Activated naive CD4-positive, alpha-beta T cell treated with anti-CD3 and anti-CD28 coated beads, Interleukin-2, amount 50 U/mL, for 16 hours (primary cell): Measurements from ENCODE around the gene PLXDC2.

Experiments
- DNase-seq: peaks from one replicate; pipeline ENCODE4 v3.0.0-alpha.2; 2020

PLXDC2 gene

DNA sequence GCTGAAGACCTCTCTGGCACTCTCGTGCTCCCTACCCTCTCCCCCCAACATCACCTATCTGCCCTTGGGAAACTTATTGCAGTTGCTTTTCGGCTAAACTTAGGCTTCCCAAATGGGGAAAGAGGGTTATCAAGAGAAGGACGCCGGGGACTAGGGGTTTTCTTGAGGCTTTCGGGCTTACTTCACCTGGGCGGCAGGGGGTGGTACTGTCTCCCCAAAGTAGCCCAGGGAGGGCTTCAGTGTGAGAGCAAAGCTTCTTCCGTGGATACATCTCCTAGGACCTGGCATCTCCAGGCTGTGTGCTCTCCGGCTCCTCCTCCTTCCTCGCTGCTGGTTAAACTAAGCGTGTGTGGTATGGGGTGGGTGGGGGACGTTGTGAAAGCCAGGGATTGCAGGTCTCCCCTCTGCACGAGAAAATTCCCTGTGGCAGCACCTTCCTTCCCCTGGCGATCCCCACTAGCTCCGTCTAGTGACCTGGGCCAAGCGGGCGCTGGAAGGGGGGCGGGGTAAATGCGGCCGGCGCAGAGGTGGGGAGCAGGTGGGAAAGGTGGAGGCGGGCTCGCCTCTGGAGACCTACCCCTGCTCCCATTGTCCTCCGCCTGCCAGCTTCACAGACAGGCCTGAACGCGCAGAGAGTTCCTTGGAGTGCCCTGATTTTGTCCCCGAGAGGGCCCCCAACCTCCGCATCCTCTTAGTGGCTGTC lies 1.1 kb downstream of the PLXDC2 start:
- DNase-seq: no peak

DNA sequence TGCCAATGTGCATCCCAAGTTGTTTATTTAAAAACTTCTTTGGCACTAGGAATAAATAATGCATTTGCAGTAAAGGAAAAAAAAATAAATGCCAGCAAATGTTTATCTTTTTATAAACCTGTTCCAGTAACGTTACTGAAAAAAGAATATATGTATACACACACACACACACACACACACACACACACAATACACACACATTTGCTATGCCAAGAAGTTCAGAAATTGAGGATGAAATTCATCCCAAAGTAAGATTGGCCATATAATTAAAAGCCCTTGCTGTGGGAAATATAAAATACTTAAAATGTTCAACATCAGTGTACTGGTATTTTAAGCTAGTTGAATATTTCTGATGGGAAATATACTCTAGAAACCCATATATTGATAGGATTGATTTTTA lies 2.6 kb downstream of the PLXDC2 start:
- no peak for DNase-seq

DNA sequence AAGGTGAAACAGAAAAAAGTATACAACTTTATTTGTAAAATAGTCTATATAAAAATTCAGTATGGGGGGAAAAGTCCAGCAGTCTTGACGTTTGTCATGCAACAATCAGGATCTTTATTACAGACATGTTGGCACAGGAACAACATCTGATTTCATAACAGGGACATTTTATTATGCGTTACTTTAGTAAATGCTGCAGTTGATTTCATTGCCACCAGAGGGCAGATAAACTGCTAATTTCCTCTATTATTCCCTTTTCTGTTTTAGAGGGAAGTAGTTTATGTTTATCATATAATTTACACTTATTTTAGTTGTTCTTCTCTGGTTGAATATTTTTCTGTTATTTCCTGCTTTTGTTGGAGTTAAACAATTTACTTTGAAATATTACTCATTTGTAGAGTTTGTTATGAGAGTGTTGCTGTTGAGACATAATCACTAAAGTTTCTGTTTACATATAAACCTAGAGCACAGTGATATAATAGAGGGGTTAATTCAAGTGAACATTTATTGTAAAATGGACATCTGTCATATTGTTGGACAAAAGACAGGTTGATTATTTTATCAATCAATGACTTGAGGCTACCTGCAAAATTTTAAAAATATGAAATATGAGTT lies 3.3 kb downstream of the PLXDC2 start:
- DNase-seq: no peak

DNA sequence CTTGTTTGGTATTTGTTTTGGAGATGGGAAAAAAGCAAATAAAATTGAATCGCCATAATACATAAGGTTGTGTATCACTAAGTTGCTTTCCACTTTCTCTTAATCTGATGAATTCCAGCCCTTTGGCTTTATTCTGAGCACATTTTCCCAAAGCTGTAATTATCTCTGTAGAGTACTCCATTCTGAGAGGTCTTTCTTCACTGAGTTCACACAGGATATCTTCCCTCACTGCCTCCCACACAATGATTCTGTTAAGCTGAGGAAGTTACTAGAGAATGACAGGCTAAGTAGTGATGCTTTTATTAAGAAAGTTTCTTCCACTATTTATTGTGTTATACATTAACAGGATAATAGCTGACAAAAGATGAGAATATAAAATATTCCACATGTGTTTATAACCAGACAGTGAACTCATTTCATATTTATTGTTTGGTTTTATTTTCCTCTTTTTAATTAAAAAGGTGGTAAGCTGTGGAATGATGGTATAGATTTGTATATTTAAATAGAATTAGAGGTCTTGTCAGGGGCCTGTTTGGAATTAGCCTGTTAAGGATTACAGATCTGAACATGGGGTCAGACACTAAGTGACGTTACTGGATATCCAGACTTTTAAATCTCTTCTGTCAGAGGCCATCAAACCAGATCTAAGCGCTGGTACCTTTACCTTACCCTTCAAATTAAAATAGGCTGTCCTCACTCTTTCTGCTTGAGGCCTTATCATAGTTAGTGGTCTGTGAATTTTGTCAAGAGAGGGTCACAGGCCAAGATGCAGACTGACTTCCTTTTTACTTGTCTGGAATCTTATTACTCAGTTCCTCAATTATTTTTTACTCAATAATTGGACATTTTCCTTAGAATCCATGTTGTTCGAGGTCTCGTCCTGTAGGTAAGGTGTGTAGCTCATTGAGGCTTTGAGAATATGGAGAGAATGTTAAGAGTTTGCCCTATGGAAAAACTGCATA lies 8.4 kb downstream of the PLXDC2 start:
- no peak for DNase-seq

DNA sequence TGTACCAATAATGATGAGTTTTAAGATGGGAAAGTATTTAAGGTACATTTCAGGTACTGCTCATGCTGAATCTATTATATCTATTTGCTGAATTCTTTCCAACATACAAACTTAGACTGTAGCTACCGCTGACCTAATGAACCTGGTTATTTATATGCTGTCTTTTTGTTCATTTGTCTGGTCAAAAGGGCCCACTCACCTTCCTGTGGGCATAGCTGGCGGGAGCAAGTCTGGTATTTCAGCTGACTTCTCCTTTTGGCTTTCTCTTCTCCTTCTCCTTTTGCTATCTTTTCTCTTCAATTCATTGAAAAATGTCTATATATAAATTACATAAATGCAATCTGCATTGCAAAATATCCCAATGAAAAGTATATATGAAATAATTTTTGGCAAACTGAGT lies 9.5 kb downstream of the PLXDC2 start:
- DNase-seq: no peak

DNA sequence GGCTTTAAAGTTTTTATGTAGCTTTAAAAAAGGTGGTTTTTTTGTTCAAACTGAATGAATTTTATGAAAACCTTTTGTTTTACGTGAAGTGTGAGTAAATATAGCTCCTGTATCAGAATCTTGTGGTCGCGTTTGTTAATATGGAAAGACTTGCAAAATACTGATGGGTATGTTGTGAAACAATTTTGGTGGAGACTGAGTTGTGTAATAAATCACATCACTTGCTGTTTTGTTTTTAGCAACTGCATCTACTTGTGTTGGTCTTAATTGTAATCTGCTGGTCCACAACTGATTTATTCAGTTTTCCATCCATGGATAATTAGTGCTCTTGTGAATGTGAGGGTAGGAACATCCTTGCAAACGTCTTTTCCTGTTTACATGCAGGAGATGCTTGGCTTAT lies 10.5 kb downstream of the PLXDC2 start:
- no peak for DNase-seq

DNA sequence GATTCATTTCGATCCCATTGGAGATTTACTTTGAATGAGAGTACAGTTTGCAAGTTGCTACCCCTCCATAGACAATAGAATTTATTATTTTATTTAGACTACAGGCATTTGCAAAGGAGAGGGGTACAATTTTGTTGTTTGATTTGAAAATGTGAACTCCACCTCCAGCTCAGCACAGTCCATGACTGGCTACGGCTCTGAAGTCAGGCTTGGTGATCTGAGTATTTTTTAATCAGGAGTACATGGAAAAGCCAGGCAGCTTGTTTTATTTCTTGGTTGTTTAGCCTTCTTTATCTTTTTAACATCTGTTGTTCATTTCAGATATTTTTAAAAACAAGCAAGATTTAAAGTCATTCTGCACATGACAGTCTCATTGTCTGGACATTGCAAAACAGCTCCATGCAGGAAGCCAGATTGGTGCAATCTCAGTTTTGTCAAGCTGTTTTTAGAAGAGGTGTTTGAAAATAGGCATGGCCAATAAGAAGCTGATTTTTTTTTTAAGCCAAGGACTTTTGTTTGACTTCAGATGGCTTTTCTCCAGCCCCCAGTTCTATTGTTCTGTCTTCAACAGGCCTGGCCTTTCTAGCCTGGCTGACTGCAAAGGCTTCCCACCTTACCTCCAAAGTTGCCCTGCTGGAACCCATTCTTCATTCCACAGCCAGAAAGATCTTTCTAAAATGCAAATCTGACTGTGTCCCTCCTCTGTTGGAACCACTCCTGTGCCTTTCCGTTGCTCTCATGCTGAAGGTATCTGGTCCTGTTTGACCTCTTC lies 12.2 kb downstream of the PLXDC2 start:
- DNase-seq: no peak

DNA sequence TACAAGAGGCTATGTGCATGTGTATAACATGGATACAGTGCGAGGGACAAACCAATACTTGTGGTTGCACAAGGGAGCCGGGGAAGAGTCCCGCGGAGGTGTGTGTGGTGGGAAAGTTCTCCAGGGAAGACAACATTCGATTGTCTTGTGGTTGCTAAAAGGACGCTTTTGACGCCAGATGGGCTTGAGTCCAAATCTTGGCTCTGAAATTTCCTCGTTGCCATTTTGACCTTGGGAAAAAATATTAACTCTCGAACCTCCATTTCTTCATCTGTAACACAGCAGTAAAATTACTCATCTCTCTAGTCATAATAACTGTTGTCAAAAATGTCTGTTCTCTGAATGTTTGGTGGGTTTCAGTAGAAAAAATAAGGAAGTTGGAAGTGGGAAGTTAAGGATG lies 16.5 kb downstream of the PLXDC2 start:
- no peak for DNase-seq

DNA sequence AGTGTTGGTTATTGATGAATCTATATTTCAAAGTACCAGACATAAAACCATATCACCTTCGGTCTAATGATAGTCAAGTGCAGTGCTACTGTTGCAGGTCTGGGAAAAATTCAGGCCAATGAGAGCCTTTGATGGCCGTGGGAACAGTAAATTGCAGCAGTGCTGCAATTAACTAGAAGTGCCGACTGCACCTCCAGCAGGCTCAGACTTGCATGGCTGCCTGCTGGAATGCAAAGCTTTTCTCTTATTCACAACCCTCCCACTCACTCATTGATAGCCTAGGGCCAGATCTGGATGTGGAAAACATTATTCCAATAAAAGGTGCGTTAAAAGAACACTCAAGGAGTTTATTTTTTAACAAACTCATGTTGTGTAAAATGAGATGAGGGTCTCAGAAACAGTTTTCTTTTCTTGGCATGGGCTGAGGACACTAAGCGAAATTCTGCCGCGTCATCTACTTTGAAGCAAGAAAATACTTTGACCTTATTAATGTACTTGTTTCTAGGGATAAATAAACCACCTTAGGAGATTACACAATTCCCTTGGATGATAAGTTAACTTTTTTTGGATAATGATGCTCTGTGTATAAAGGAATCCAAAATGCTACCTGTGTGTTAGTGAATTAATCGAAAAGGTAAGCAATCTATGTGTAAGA lies 17.1 kb downstream of the PLXDC2 start:
- DNase-seq: no peak

DNA sequence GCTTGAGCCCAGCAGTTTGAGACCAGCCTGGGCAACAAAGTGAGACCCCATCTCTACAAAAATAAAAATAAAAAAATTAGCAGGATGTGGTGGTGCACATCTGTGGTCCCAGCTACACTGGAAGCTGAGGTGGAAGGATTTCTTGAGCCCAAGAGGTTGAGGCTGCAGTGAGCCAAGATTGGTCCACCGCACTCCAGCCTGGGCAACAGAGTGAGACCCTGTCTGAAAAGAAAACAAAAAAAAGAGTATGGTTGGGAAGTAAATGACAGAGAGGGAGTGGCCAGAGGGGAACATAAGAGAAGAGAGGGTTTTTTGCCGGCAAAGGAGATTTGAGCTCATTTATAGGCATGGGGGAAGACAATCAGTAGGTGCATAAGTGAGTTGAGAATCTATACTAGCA lies 19.7 kb downstream of the PLXDC2 start:
- DNase-seq: no peak

DNA sequence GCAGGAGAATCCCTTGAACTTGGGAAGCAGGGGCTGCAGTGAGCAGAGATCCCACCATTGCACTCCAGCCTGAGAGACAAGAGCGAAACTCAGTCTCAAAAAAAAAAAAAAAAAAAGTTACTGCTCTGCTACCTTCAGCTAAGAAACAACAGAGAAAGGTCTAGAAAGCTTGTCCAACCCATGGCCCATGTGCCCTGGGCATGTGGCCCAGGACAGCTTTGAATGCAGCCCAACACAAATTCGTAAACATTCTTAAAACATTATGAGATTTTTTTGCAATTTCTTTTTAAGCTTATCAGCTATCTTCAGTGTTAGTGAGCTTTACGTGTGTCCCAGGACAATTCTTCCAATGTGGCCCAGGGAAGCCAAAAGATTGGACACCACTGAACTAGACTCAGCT lies 22.9 kb downstream of the PLXDC2 start:
- no peak for DNase-seq

DNA sequence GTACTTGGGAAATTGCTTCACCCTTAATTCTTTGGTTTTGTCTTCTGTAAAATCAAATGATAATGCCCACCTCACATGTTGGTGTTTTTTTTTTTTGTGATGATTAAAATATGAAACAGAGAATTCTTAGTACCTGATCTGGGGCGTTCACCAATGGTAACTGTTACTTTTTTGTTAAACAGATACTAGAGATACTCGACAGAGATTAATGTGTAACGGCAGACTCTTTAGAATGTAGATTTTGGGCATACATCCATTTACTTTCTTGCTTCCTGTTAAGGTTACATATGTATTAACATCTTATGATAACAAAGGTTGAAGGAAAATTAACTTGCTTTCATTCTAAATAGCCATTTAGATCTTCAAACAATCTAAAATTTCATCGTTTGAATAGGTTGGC lies 23.3 kb downstream of the PLXDC2 start:
- DNase-seq: no peak

DNA sequence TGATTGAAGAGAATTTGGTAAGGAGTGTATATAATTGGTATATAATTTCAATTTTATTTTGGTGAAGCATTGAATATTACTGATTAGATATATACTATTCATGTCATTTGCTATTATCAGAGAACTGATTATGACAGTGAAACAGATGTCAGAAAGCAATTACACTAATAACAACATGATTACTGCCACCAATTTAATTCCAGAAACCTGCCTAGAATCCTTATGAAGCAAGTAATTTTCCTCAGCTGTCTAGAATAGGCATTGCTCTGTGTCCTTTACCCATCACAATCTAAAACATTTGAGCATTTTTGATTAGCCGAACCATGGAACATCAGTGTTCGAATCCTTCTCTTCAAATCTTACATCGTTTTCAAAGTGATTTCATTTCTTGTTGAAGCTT lies 24.5 kb downstream of the PLXDC2 start:
- no peak for DNase-seq

DNA sequence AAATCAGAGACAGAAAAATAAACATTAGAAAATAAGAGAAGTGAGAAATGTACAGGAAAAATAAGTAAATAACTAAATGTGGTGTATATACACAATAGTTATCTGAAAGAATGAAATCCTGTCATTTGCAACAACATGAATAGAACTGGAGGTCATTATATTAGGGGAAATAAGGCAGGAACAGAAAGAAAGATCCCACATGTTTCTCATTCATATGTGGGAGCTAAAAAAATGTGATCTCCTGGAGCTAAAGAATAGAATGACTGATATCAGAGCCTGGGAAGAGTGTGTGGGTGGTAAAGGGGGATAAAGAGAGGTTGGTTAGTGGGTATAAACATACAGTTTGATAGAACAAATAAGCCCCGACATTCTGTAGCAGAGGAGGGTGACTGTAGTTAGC lies 27.3 kb downstream of the PLXDC2 start:
- no peak for DNase-seq

DNA sequence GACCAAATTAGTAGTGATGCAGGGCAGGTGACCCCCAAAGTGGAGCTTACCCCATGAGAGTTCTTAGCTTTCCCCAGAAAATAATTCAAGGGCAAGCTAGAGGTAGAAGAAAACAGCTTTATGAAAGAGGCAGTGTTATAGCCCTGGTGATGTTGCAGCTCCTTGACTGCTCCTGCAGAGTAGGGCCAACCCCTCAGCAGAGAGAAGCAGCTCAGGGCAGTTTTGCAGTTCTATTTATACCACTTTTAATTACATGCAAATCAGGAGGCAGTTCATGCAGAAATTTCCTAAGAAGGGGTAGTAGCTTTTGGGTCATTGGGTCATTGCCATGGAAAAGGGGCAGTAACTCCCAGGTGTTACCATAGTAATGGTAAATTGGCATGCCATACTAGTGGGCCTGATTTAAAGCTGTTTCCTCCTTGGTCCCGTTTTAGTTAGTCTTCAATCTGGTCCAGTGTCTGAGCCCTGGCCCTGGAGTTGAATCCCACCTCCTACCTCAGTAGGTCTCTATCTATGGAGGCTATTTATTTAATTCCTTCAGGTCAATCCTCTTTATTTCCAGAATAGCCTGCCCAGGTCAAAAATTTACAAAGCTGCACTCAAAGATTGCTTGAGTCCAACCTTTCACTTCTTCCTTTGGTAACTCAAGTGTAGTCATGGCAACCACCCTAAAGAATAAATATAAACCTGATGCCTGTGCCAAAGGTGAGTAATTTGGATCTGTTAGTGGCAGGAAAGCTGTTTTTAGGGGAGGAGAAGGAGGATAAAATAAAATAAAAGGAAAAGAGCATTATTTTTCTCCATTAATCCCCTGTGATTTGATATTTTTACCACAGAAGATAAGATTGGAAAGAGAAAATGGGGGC lies 29.5 kb downstream of the PLXDC2 start:
- DNase-seq: no peak

DNA sequence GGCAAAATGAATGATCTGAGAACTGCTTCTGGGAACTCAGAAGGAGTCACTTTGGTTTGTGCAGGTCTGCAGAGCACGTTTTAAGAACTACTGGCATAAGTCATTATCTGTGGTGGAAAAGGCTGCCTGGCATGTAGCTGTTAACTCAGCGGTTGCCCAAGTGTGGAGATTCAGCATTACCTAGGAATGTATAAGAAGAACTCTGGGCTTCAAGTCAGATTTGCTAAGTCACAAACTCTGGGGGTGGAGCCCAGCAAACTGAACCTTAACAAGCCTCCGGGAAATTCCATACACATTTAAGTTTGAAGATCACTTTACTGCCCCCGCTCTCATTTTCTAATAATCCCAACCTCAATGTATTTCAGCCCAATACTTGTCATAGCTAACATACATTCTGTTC lies 31.1 kb downstream of the PLXDC2 start:
- no peak for DNase-seq

DNA sequence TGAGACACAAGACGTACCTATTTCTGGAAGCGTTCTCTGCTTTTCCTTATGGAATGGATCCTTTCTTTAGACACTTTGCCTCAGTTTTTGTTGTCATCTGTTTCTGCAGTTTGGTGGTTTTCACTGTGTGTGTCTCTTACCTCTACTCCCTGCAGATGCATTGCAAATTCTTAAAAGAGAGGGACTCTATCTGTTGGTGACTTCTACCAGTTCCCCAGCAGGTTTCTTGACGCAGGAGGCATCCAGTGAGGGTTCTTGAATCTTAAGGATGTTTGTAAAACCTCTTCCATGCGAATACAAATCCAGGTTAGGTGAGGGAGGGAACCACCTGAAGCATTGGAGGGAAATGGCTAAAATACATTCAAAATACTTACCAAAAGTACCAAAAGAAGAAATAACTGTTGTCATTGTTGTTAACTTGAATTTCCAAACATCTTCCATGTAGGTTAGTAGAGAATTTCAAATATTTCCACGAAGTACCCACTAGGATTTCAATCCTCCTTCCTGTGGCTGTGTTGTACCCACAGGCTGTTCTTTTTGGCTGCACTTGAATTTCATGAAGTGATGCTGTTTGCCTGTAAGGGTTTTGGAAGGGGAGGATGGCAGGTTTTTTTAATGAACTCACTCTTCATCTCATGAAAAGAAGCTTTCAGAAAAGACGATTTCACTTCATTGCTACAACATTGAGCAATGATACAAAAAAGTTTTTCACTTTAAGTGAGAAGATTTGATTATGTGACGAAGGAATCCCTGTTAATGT lies 32.2 kb downstream of the PLXDC2 start:
- DNase-seq: no peak

DNA sequence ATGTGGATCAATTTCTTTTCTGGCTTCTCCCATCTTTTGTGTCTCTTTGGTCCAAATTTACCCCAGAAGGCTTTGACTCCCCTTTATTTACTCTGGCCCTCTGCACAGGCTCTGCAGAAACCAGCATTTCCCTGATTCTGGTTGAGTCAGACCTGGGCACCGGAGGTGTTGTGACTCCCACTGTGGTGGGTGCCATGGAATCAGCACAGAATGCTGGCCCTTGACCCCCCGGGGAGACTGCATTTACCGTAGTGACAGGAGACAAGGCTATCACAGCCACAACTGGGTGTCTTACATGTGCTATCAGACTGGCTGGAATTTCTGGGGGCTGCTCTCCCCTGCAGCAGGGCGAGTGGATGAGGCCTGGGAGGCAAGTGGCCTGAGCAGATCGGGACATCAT lies 37.6 kb downstream of the PLXDC2 start:
- no peak for DNase-seq

DNA sequence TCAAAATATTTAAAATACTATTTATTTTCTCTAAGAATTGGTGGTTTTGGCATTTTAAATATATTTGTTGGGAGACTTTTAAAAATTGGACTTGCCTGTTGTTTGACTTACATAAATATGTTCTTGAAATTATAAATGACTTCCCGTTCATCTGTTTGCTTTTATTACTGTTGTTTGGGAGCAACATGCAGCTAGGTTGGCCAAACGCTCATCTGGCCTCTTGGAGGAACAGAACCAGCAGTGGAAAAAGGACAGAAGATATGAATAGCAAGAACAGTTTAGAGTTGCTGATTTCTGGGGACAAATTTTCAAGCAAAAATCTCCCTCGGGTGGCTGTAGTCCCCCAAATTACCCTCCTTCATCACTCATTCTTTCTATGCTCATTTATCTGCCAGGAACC lies 41.6 kb downstream of the PLXDC2 start:
- DNase-seq: no peak

DNA sequence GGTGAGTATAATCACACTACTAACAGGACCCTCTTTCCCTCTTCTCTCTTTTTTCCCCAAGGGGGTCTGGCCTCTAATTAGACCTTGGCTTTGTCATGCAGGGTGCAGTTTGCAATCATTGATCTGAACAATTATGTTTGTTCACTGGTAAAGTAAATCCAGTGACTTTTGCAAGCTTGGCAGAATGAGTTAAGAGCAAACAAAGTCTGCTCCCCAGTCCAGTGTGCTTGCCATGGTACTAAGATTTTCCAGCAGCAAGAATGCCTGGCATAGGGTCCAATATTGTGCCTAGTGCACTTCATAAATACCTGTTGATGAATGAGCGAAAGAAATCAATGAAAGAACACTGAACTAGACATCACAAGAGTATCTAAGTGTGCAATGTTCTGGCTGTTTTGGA lies 43.9 kb downstream of the PLXDC2 start:
- DNase-seq: no peak
